GM23338 (cell line): ENCODE results near the gene DTD1. TPM values are rescaled to one million over a fixed set of nuclear protein-coding genes. Genes with fewer than 3 reads are reported as not detected.

Experiments used
- ATAC-seq: fragments of 200-7000 bp; cut with Tn5 transposase; 3 replicates; pipeline ENCODE4 v1.9.1; 2020
- DNase-seq: peaks from one replicate; pipeline ENCODE4 v3.0.0-alpha.2; 2015; ENCODE audit warnings: low spot score
- H2AFZ ChIP-seq: fragments of 200-600 bp; sonication (generic); 2 replicates; pipeline ENCODE4 v1.8.0; 2016; ENCODE audit warnings: antibody characterized with exemption, mild to moderate bottlenecking, moderate library complexity
- H3F3A ChIP-seq: fragments of 200-600 bp; sonication (generic); replicated peaks from 2 replicates; pipeline ENCODE4 v1.8.0; 2017; ENCODE audit warnings: antibody characterized with exemption, mixed run types, low read depth
- H3K27ac ChIP-seq: fragments of 200-600 bp; sonication (generic); 2 replicates; pipeline ENCODE4 v1.6.1; 2016; ENCODE audit warnings: low read depth
- H3K27me3 ChIP-seq: fragments of 200-600 bp; sonication (generic); 2 replicates; pipeline ENCODE4 v1.8.0; 2016; ENCODE audit warnings: mild to moderate bottlenecking, mixed run types, moderate library complexity; ENCODE audit not compliant: insufficient read depth
- H3K36me3 ChIP-seq: fragments of 200-600 bp; sonication (generic); 2 replicates; pipeline ENCODE4 v1.8.0; 2016; ENCODE audit warnings: mild to moderate bottlenecking; ENCODE audit not compliant: insufficient read depth
- H3K4me1 ChIP-seq: fragments of 200-600 bp; sonication (generic); 2 replicates; pipeline ENCODE4 v1.8.0; 2016; ENCODE audit warnings: mild to moderate bottlenecking, moderate library complexity; ENCODE audit not compliant: insufficient read depth
- H3K4me2 ChIP-seq: fragments of 200-600 bp; sonication (generic); 2 replicates; pipeline ENCODE4 v1.7.1; 2017; ENCODE audit warnings: mixed run types
- H3K4me3 ChIP-seq: fragments of 200-600 bp; sonication (generic); 2 replicates; pipeline ENCODE4 v1.6.1; 2016; ENCODE audit warnings: mixed run types
- H3K79me2 ChIP-seq: fragments of 200-600 bp; sonication (generic); replicated peaks from 2 replicates; pipeline ENCODE4 v1.8.0; 2017; ENCODE audit warnings: mild to moderate bottlenecking; ENCODE audit not compliant: insufficient read depth
- H3K9me2 ChIP-seq: fragments of 200-600 bp; sonication (generic); 2 replicates; pipeline ENCODE4 v1.8.0; 2017; ENCODE audit not compliant: insufficient read depth
- H4K20me1 ChIP-seq: fragments of 200-600 bp; sonication (generic); replicated peaks from 2 replicates; pipeline ENCODE4 v1.8.0; 2017; ENCODE audit warnings: mild to moderate bottlenecking; ENCODE audit not compliant: insufficient read depth
- H3K27ac Mint-ChIP-seq: 2 replicates; pipeline ENCODE4 v1.8.0; 2020; ENCODE audit warnings: inconsistent platforms, mild to moderate bottlenecking, moderate library complexity, mixed read lengths
- H3K27me3 Mint-ChIP-seq: 3 replicates; pipeline ENCODE4 v1.8.0; 2022; ENCODE audit warnings: low read depth, mild to moderate bottlenecking, moderate library complexity, mixed read lengths, inconsistent platforms; ENCODE audit not compliant: insufficient read depth, poor library complexity
- H3K36me3 Mint-ChIP-seq: 3 replicates; pipeline ENCODE4 v1.8.0; 2021; ENCODE audit warnings: low read depth, mild to moderate bottlenecking, inconsistent platforms, moderate library complexity, mixed read lengths
- H3K4me1 Mint-ChIP-seq: 3 replicates; pipeline ENCODE4 v1.8.0; 2020; ENCODE audit warnings: mild to moderate bottlenecking, inconsistent platforms, mixed read lengths
- H3K4me3 Mint-ChIP-seq: 3 replicates; pipeline ENCODE4 v1.8.0; 2021; ENCODE audit warnings: moderate library complexity, mild to moderate bottlenecking, inconsistent platforms, mixed read lengths
- H3K9me3 Mint-ChIP-seq: 3 replicates; pipeline ENCODE4 v1.8.0; 2020; ENCODE audit warnings: moderate library complexity, mild to moderate bottlenecking, inconsistent platforms, mixed read lengths
- CREB1 ChIP-seq: fragments of 250-450 bp; sonication (Bioruptor Pico); IDR thresholded peaks from 2 replicates; pipeline ENCODE4 v1.5.0; 2020; ENCODE audit warnings: low read depth, mild to moderate bottlenecking, moderate library complexity
- EZH2phosphoT487 ChIP-seq: fragments of 200-600 bp; sonication (generic); IDR thresholded peaks from one replicate; pipeline ENCODE4 v1.8.1; 2018; ENCODE audit warnings: antibody characterized with exemption; ENCODE audit not compliant: unreplicated experiment
- NANOG ChIP-seq: IDR thresholded peaks from 2 replicates; pipeline ENCODE4 v1.6.1; 2016; ENCODE audit warnings: antibody characterized with exemption, borderline replicate concordance
- POLR2AphosphoS5 ChIP-seq: IDR thresholded peaks from 2 replicates; pipeline ENCODE4 v1.6.1; 2016; ENCODE audit warnings: antibody characterized with exemption, low read depth
- ZNF114 ChIP-seq: fragments of 250-450 bp; sonication (Bioruptor Pico); IDR thresholded peaks from 2 replicates; pipeline ENCODE4 v1.5.0; 2020; ENCODE audit warnings: mild to moderate bottlenecking, moderate library complexity
- polyA plus RNA-seq: library from polyadenylated mRNA; unstranded; fragments of >200 nt; fragmentation: Nextera tagmentation; extraction: Ambion mirVana; gene quantifications from 2 replicates; pipeline ENCODE4 v1.2.1, GENCODE V29; 2016
- total RNA-seq: library from RNA; depleted of rRNA; stranded (reverse); fragments of >200 nt; shearing (Covaris generic); gene quantifications from 2 replicates; pipeline ENCODE4 v1.2.3, GENCODE V29; 2014
- TF ChIP-seq, protein P1 (sequence below): IDR thresholded peaks from one replicate; pipeline ENCODE4 v1.6.1; 2018; ENCODE audit warnings: antibody characterized with exemption; ENCODE audit not compliant: unreplicated experiment
- TF ChIP-seq, protein P2 (sequence below): IDR thresholded peaks from 2 replicates; pipeline ENCODE4 v1.6.1; 2016; ENCODE audit warnings: antibody characterized with exemption
- TF ChIP-seq, protein P3 (sequence below), 2 experiments: fragments of 200-600 bp in 1 of 2; sonication (generic) in 1 of 2; conservative IDR thresholded peaks; 2 replicates each; pipeline versions ENCODE4 v1.5.1 to v1.6.1; 2016 to 2017; ENCODE audit warnings: antibody characterized with exemption in 2 of 2, low read depth in 2 of 2, mild to moderate bottlenecking in 2 of 2, moderate library complexity in 1 of 2
- TF ChIP-seq, protein P4 (sequence below): fragments of 250-450 bp; sonication (Bioruptor Pico); IDR thresholded peaks from 2 replicates; pipeline ENCODE4 v1.5.0; 2020; ENCODE audit warnings: mild to moderate bottlenecking, moderate library complexity

The DTD1 gene
- total and polyA plus RNA-seq, 2 experiments from 2014 or later = 69.8 to 74.0 TPM

DNA sequence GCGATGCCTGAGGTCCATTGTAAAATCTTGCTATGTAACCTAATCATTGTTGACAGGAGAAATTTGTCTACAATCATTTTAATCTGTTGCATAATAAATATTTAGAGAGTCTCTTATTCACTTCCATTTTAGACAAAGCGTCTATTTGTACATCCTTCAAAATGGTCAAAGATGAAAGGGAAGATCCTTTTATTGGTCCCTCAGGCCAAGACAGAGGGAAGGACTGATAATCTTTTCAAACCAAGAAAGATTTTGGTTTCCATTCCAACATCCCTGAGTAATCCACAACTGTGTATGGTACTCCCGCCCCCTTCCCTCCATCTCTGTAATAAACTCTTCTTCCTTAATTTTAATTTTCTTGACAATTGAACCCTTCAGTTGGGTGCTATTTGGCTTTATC, 114.1 kb downstream of the DTD1 start (continued):
- TF ChIP-seq, protein P1, sequence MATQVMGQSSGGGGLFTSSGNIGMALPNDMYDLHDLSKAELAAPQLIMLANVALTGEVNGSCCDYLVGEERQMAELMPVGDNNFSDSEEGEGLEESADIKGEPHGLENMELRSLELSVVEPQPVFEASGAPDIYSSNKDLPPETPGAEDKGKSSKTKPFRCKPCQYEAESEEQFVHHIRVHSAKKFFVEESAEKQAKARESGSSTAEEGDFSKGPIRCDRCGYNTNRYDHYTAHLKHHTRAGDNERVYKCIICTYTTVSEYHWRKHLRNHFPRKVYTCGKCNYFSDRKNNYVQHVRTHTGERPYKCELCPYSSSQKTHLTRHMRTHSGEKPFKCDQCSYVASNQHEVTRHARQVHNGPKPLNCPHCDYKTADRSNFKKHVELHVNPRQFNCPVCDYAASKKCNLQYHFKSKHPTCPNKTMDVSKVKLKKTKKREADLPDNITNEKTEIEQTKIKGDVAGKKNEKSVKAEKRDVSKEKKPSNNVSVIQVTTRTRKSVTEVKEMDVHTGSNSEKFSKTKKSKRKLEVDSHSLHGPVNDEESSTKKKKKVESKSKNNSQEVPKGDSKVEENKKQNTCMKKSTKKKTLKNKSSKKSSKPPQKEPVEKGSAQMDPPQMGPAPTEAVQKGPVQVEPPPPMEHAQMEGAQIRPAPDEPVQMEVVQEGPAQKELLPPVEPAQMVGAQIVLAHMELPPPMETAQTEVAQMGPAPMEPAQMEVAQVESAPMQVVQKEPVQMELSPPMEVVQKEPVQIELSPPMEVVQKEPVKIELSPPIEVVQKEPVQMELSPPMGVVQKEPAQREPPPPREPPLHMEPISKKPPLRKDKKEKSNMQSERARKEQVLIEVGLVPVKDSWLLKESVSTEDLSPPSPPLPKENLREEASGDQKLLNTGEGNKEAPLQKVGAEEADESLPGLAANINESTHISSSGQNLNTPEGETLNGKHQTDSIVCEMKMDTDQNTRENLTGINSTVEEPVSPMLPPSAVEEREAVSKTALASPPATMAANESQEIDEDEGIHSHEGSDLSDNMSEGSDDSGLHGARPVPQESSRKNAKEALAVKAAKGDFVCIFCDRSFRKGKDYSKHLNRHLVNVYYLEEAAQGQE = no peak
- TF ChIP-seq CREB1 (no peak), EZH2phosphoT487 (no peak), NANOG (no peak), ZNF114 (CRISPR knock-in tag) (no peak)
- TF ChIP-seq, protein P2, sequence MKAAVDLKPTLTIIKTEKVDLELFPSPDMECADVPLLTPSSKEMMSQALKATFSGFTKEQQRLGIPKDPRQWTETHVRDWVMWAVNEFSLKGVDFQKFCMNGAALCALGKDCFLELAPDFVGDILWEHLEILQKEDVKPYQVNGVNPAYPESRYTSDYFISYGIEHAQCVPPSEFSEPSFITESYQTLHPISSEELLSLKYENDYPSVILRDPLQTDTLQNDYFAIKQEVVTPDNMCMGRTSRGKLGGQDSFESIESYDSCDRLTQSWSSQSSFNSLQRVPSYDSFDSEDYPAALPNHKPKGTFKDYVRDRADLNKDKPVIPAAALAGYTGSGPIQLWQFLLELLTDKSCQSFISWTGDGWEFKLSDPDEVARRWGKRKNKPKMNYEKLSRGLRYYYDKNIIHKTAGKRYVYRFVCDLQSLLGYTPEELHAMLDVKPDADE = no peak

DNA sequence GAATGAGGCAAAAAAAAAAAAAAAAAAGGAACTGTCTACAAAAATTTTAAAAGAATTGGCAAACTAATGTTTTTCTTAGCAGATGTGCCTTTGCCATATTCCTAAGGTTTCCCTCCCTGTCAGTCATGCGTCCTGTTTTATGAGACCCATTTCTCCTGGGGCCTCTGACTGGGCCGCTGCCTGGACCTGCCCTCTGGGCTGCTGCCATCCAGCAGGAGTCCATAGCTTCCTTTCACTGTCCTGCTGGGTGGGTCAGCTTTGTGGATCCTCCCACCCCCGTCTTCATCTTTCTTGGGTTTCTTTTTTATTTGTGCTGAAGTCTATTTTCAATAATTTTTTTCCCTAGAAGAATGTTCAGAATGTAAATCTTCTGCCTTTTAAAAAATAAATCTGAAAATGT, 114.9 kb downstream of the DTD1 start:
- Histone ChIP-seq H3K27ac (no peak overlapping the region), H3K4me3 (no peak overlapping the region), H3K4me1 (peaks cover 6% of the 10 kb centered on the region), H3K4me2 (no peak overlapping the region), H3K36me3 (no peaks in the 10 kb centered on the region), H4K20me1 (no peaks in the 10 kb centered on the region; the same call in 1 of the 2 replicates), H3K27me3 (no peaks in the 10 kb centered on the region), H3K79me2 (no peaks in the 10 kb centered on the region), H3K9me2 (peaks cover 17% of the 10 kb centered on the region; the same call in 1 of the 2 replicates), H2AFZ (no peak overlapping the region), H3F3A (no peaks in the 10 kb centered on the region)
- ATAC-seq (no peak), DNase-seq (no peak)
- H3K27ac Mint-ChIP-seq = no peak overlapping the region
- H3K27me3 Mint-ChIP-seq = peaks cover 3% of the 10 kb centered on the region
- H3K9me3 Mint-ChIP-seq = no peaks in the 10 kb centered on the region
- H3K4me3 Mint-ChIP-seq = no peak overlapping the region
- no peaks in the 10 kb centered on the region for H3K36me3 Mint-ChIP-seq
- H3K4me1 Mint-ChIP-seq = peaks cover 19% of the 10 kb centered on the region
- TF ChIP-seq CREB1 (no peak), EZH2phosphoT487 (no peak), POLR2AphosphoS5 (no peak)
- TF ChIP-seq, protein P3, sequence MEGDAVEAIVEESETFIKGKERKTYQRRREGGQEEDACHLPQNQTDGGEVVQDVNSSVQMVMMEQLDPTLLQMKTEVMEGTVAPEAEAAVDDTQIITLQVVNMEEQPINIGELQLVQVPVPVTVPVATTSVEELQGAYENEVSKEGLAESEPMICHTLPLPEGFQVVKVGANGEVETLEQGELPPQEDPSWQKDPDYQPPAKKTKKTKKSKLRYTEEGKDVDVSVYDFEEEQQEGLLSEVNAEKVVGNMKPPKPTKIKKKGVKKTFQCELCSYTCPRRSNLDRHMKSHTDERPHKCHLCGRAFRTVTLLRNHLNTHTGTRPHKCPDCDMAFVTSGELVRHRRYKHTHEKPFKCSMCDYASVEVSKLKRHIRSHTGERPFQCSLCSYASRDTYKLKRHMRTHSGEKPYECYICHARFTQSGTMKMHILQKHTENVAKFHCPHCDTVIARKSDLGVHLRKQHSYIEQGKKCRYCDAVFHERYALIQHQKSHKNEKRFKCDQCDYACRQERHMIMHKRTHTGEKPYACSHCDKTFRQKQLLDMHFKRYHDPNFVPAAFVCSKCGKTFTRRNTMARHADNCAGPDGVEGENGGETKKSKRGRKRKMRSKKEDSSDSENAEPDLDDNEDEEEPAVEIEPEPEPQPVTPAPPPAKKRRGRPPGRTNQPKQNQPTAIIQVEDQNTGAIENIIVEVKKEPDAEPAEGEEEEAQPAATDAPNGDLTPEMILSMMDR (conservative IDR thresholded peaks at IDR 0.05; ENCODE audit: low read depth in 2 of 2) = no peak
- TF ChIP-seq, protein P4, sequence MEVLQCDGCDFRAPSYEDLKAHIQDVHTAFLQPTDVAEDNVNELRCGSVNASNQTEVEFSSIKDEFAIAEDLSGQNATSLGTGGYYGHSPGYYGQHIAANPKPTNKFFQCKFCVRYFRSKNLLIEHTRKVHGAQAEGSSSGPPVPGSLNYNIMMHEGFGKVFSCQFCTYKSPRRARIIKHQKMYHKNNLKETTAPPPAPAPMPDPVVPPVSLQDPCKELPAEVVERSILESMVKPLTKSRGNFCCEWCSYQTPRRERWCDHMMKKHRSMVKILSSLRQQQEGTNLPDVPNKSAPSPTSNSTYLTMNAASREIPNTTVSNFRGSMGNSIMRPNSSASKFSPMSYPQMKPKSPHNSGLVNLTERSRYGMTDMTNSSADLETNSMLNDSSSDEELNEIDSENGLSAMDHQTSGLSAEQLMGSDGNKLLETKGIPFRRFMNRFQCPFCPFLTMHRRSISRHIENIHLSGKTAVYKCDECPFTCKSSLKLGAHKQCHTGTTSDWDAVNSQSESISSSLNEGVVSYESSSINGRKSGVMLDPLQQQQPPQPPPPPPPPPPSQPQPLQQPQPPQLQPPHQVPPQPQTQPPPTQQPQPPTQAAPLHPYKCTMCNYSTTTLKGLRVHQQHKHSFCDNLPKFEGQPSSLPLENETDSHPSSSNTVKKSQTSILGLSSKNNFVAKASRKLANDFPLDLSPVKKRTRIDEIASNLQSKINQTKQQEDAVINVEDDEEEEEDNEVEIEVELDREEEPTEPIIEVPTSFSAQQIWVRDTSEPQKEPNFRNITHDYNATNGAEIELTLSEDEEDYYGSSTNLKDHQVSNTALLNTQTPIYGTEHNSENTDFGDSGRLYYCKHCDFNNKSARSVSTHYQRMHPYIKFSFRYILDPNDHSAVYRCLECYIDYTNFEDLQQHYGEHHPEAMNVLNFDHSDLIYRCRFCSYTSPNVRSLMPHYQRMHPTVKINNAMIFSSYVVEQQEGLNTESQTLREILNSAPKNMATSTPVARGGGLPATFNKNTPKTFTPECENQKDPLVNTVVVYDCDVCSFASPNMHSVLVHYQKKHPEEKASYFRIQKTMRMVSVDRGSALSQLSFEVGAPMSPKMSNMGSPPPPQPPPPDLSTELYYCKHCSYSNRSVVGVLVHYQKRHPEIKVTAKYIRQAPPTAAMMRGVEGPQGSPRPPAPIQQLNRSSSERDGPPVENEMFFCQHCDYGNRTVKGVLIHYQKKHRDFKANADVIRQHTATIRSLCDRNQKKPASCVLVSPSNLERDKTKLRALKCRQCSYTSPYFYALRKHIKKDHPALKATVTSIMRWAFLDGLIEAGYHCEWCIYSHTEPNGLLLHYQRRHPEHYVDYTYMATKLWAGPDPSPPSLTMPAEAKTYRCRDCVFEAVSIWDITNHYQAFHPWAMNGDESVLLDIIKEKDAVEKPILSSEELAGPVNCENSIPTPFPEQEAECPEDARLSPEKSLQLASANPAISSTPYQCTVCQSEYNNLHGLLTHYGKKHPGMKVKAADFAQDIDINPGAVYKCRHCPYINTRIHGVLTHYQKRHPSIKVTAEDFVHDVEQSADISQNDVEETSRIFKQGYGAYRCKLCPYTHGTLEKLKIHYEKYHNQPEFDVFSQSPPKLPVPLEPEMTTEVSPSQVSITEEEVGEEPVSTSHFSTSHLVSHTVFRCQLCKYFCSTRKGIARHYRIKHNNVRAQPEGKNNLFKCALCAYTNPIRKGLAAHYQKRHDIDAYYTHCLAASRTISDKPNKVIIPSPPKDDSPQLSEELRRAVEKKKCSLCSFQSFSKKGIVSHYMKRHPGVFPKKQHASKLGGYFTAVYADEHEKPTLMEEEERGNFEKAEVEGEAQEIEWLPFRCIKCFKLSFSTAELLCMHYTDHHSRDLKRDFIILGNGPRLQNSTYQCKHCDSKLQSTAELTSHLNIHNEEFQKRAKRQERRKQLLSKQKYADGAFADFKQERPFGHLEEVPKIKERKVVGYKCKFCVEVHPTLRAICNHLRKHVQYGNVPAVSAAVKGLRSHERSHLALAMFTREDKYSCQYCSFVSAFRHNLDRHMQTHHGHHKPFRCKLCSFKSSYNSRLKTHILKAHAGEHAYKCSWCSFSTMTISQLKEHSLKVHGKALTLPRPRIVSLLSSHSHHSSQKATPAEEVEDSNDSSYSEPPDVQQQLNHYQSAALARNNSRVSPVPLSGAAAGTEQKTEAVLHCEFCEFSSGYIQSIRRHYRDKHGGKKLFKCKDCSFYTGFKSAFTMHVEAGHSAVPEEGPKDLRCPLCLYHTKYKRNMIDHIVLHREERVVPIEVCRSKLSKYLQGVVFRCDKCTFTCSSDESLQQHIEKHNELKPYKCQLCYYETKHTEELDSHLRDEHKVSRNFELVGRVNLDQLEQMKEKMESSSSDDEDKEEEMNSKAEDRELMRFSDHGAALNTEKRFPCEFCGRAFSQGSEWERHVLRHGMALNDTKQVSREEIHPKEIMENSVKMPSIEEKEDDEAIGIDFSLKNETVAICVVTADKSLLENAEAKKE (CRISPR knock-in tag) = no peak
